ENCODE measurements around the gene KRTAP21-3. TPM values are rescaled to one million over a fixed set of nuclear protein-coding genes. Genes with fewer than 3 reads are reported as not detected.

KRTAP21-3 gene
- total RNA-seq, 1 donor from 2014 or later: not detected

DNA sequence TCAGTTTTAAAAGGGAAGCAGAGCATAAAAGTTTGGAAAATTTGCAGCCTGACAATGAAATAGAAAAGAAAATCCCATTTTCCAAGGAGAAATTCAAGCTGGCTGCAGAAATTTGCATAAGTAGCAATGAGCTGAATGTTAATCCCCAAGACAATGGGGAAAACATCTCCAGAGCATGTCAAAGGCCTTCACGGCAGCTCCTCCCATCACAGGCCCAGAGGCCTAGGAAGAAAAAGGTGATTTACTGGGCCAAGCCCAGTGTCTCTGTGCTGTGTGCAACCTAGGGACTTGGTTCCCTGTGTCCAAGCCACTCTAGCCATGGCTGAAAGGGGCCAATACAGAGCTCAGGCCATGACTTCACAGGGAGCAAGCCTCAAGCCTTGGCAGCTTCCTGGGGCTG is 49.8 kb downstream of the KRTAP21-3 start:
- no peaks in the 10 kb centered on the region for H3K9me3 ChIP-seq (replicated peaks)
- H3K4me3 ChIP-seq: no peak overlapping the region
- H3K27me3 ChIP-seq (ENCODE audit: low read depth): no peaks in the 10 kb centered on the region
- no peaks in the 10 kb centered on the region for H3K36me3 ChIP-seq
- no peak overlapping the region for H3K27ac ChIP-seq (replicated peaks)
- DNase-seq: no peak
- intact Hi-C loops (cut with micrococcal nuclease): no loop called here
- TF ChIP-seq, protein P1, sequence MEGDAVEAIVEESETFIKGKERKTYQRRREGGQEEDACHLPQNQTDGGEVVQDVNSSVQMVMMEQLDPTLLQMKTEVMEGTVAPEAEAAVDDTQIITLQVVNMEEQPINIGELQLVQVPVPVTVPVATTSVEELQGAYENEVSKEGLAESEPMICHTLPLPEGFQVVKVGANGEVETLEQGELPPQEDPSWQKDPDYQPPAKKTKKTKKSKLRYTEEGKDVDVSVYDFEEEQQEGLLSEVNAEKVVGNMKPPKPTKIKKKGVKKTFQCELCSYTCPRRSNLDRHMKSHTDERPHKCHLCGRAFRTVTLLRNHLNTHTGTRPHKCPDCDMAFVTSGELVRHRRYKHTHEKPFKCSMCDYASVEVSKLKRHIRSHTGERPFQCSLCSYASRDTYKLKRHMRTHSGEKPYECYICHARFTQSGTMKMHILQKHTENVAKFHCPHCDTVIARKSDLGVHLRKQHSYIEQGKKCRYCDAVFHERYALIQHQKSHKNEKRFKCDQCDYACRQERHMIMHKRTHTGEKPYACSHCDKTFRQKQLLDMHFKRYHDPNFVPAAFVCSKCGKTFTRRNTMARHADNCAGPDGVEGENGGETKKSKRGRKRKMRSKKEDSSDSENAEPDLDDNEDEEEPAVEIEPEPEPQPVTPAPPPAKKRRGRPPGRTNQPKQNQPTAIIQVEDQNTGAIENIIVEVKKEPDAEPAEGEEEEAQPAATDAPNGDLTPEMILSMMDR (IDR thresholded peaks at IDR 0.05; ENCODE audit: borderline replicate concordance): no peak
- no peaks in the 10 kb centered on the region for H3K4me1 ChIP-seq

Other genes with a start within 250 kb of the KRTAP21-3 start
- not detected for gene KRTAP19-1, start 238.4 kb downstream of the KRTAP21-3 start, total RNA-seq
- gene KRTAP19-2, start 231.3 kb downstream of the KRTAP21-3 start, total RNA-seq: not detected
- gene KRTAP19-3, start 226.8 kb downstream of the KRTAP21-3 start, total RNA-seq: not detected
- gene KRTAP19-4, start 221.6 kb downstream of the KRTAP21-3 start, total RNA-seq: not detected
- not detected for gene KRTAP19-5, start 216.6 kb downstream of the KRTAP21-3 start, total RNA-seq
- gene KRTAP19-6, start 176.9 kb downstream of the KRTAP21-3 start, total RNA-seq: not detected
- gene KRTAP19-7, start 157.5 kb downstream of the KRTAP21-3 start, total RNA-seq: not detected
- not detected for gene KRTAP22-2, start 128.4 kb downstream of the KRTAP21-3 start, total RNA-seq
- gene KRTAP6-3, start 126.3 kb downstream of the KRTAP21-3 start, total RNA-seq: not detected
- gene KRTAP6-2, start 119.9 kb downstream of the KRTAP21-3 start, total RNA-seq: not detected
- not detected for gene KRTAP22-1, start 117.7 kb downstream of the KRTAP21-3 start, total RNA-seq
- gene KRTAP6-1, start 104.8 kb downstream of the KRTAP21-3 start, total RNA-seq: not detected
- not detected for gene KRTAP20-1, start 102.4 kb downstream of the KRTAP21-3 start, total RNA-seq
- gene KRTAP20-4, start 98.2 kb downstream of the KRTAP21-3 start, total RNA-seq: not detected
- gene KRTAP20-2, start 83.6 kb downstream of the KRTAP21-3 start, total RNA-seq: not detected
- not detected for gene KRTAP20-3, start 75.9 kb downstream of the KRTAP21-3 start, total RNA-seq
- gene KRTAP21-2, start 28.5 kb upstream of the KRTAP21-3 start, total RNA-seq: not detected
- gene KRTAP21-1, start 36.7 kb upstream of the KRTAP21-3 start, total RNA-seq: not detected
- gene KRTAP8-1, start 94.5 kb upstream of the KRTAP21-3 start, total RNA-seq: not detected
- gene KRTAP7-1, start 111.0 kb upstream of the KRTAP21-3 start, total RNA-seq: not detected
- gene KRTAP11-1, start 162.8 kb upstream of the KRTAP21-3 start, total RNA-seq: not detected